K562 (cell line): Measurements from ENCODE around the gene SPINK4. TPM values are rescaled to one million over a fixed set of nuclear protein-coding genes. Genes with fewer than 3 reads are reported as not detected.

Source experiments
- DPF2 ChIP-seq: fragments of 450-650 bp; IDR thresholded peaks from 2 replicates; pipeline ENCODE4 v1.6.1; 2016
- FOXP1 ChIP-seq: sonication (generic); formaldehyde crosslinking; IDR thresholded peaks from 2 replicates; pipeline ENCODE4 v1.8.0; 2022; ENCODE audit warnings: mild to moderate bottlenecking, missing genetic modification reagents
- KLF16 ChIP-seq: IDR thresholded peaks from 2 replicates; pipeline ENCODE4 v1.6.1; 2016; ENCODE audit warnings: antibody characterized with exemption
- NKRF ChIP-seq: fragments of 450-650 bp; IDR thresholded peaks from 2 replicates; pipeline ENCODE4 v1.6.1; 2016; ENCODE audit warnings: borderline replicate concordance
- PATZ1 ChIP-seq: fragments of 250-450 bp; sonication (Bioruptor Pico); IDR thresholded peaks from 2 replicates; pipeline ENCODE4 v1.5.0; 2020; ENCODE audit warnings: mild to moderate bottlenecking, borderline replicate concordance
- PTTG1 ChIP-seq: fragments of 450-650 bp; IDR thresholded peaks from 2 replicates; pipeline ENCODE4 v1.6.1; 2016; ENCODE audit warnings: low read depth, mild to moderate bottlenecking, missing genetic modification characterization, missing compliant biosample characterization
- TAF15 ChIP-seq: fragments of 200-400 bp; formaldehyde crosslinking; IDR thresholded peaks from 2 replicates; pipeline ENCODE4 v1.6.1; 2017; ENCODE audit warnings: mild to moderate bottlenecking, low read depth, low read length, moderate library complexity
- TGIF2 ChIP-seq: sonication (generic); formaldehyde crosslinking; IDR thresholded peaks from 2 replicates; pipeline ENCODE4 v1.8.1; 2022; ENCODE audit warnings: mild to moderate bottlenecking, missing genetic modification reagents, moderate library complexity
- ZFX ChIP-seq: sonication (generic); formaldehyde crosslinking; IDR thresholded peaks from 2 replicates; pipeline ENCODE4 v1.8.0; 2022; ENCODE audit warnings: mild to moderate bottlenecking, missing genetic modification reagents, moderate library complexity
- ZNF174 ChIP-seq: fragments of 250-450 bp; sonication (Bioruptor Pico); IDR thresholded peaks from 2 replicates; pipeline ENCODE4 v1.4.0; 2020; ENCODE audit warnings: mild to moderate bottlenecking
- ZNF655 ChIP-seq: fragments of 250-450 bp; sonication (Bioruptor Pico); IDR thresholded peaks from 2 replicates; pipeline ENCODE4 v1.5.0; 2021
- ZNF76 ChIP-seq: fragments of 250-450 bp; sonication (Bioruptor Pico); IDR thresholded peaks from 2 replicates; pipeline ENCODE4 v1.4.0; 2020; ENCODE audit warnings: mild to moderate bottlenecking, moderate library complexity, borderline replicate concordance
- polyA plus RNA-seq, 8 experiments: library from polyadenylated mRNA; depleted of rRNA in 4 of 8; stranded (reverse) in 5 of 8; unstranded in 3 of 8; fragments of >200 nt; fragmentation: Nextera tagmentation in 2 of 8; fragmentation: Illumina TruSeq in 1 of 8; extraction: Ambion mirVana in 2 of 8; extraction: Trizol in 1 of 8; gene quantifications; 2 replicates each; pipeline versions ENCODE4 v1.2.1 to v1.2.3, GENCODE V29; 2011 to 2014; ENCODE audit warnings: inconsistent platforms in 1 of 8, missing spikeins in 1 of 8
- total RNA-seq, 7 experiments: library from RNA; depleted of rRNA in 6 of 7; stranded (reverse); fragments of >200 nt in 6 of 7; fragmentation: Illumina TruSeq in 2 of 7; extraction: Trizol in 2 of 7; gene quantifications; 2 replicates each; pipeline versions ENCODE4 v1.2.1 to v1.2.3, GENCODE V29; 2011 to 2021; ENCODE audit warnings: low replicate concordance in 1 of 7
- TF ChIP-seq, protein P1 (sequence below): fragments of 450-650 bp; formaldehyde crosslinking; IDR thresholded peaks from 2 replicates; pipeline ENCODE4 v1.4.0; 2022; ENCODE audit warnings: missing genetic modification characterization
- TF ChIP-seq, protein P2 (sequence below): fragments of 250-450 bp; sonication (Bioruptor Pico); IDR thresholded peaks from 2 replicates; pipeline ENCODE4 v1.8.0; 2021; ENCODE audit warnings: moderate library complexity, mild to moderate bottlenecking, inconsistent platforms
- TF ChIP-seq, protein P3 (sequence below), 3 experiments: IDR thresholded peaks in 2 of 3; conservative IDR thresholded peaks in 1 of 3; 2 replicates each; pipeline ENCODE4 v1.5.1; 2011 to 2012; ENCODE audit warnings: low read length in 3 of 3, mild to moderate bottlenecking in 3 of 3, control low read depth in 2 of 3, improper control_type of control experiment in 1 of 3, inconsistent platforms in 1 of 3, low read depth in 1 of 3, mixed read lengths in 1 of 3, moderate library complexity in 1 of 3; ENCODE audit not compliant: insufficient read depth in 2 of 3

The SPINK4 gene
- total and polyA plus RNA-seq, 9 of the 15 experiments (the other 6 are each of a cell fraction or from before 2014, with no cell fraction given), result 0.74 to 5.5 (median 2.1) TPM; not detected in 2

GRCh38 chr9:33264003-33264472 lies 24.1 kb downstream of the SPINK4 start (continued):
- TF ChIP-seq NKRF, result peak; percentile 90
- TF ChIP-seq ZNF76, result no peak
- no peak for TF ChIP-seq ZFX
- no peak for TF ChIP-seq PTTG1 (tag)
- TF ChIP-seq ZNF174, result no peak
- TF ChIP-seq TGIF2 (CRISPR knock-in tag), result 0 out of 2 replicates have a peak, but pooled peaks have one; percentile 46
- 0 out of 2 replicates have a peak, but pooled peaks have one; percentile 13 for TF ChIP-seq DPF2
- TF ChIP-seq, protein P1, sequence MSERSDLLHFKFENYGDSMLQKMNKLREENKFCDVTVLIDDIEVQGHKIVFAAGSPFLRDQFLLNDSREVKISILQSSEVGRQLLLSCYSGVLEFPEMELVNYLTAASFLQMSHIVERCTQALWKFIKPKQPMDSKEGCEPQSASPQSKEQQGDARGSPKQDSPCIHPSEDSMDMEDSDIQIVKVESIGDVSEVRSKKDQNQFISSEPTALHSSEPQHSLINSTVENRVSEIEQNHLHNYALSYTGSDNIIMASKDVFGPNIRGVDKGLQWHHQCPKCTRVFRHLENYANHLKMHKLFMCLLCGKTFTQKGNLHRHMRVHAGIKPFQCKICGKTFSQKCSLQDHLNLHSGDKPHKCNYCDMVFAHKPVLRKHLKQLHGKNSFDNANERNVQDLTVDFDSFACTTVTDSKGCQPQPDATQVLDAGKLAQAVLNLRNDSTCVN, result no peak
- TF ChIP-seq, protein P2, sequence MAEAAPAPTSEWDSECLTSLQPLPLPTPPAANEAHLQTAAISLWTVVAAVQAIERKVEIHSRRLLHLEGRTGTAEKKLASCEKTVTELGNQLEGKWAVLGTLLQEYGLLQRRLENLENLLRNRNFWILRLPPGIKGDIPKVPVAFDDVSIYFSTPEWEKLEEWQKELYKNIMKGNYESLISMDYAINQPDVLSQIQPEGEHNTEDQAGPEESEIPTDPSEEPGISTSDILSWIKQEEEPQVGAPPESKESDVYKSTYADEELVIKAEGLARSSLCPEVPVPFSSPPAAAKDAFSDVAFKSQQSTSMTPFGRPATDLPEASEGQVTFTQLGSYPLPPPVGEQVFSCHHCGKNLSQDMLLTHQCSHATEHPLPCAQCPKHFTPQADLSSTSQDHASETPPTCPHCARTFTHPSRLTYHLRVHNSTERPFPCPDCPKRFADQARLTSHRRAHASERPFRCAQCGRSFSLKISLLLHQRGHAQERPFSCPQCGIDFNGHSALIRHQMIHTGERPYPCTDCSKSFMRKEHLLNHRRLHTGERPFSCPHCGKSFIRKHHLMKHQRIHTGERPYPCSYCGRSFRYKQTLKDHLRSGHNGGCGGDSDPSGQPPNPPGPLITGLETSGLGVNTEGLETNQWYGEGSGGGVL (CRISPR knock-in tag), result no peak
- no peak for TF ChIP-seq TAF15
- 0 out of 2 replicates have a peak, but pooled peaks have one; percentile 50 for TF ChIP-seq FOXP1 (CRISPR knock-in tag)
- no peak for TF ChIP-seq KLF16
- TF ChIP-seq ZNF655 (CRISPR knock-in tag), result no peak
- TF ChIP-seq PATZ1 (CRISPR knock-in tag), result no peak
- TF ChIP-seq, protein P3, sequence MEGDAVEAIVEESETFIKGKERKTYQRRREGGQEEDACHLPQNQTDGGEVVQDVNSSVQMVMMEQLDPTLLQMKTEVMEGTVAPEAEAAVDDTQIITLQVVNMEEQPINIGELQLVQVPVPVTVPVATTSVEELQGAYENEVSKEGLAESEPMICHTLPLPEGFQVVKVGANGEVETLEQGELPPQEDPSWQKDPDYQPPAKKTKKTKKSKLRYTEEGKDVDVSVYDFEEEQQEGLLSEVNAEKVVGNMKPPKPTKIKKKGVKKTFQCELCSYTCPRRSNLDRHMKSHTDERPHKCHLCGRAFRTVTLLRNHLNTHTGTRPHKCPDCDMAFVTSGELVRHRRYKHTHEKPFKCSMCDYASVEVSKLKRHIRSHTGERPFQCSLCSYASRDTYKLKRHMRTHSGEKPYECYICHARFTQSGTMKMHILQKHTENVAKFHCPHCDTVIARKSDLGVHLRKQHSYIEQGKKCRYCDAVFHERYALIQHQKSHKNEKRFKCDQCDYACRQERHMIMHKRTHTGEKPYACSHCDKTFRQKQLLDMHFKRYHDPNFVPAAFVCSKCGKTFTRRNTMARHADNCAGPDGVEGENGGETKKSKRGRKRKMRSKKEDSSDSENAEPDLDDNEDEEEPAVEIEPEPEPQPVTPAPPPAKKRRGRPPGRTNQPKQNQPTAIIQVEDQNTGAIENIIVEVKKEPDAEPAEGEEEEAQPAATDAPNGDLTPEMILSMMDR (IDR thresholded peaks at IDR 0.05 in 2 of 3, conservative IDR thresholded peaks at IDR 0.05 in 1 of 3; ENCODE audit: insufficient read depth in 2 of 3, low read depth in 1 of 3, low read length in 3 of 3), result 0 out of 6 replicates have a peak, but pooled peaks of 1 of the 3 experiments have one; percentile 3
